B cell (primary cell): Measurements from ENCODE around the gene SNX19. TPM values are rescaled to one million over a fixed set of nuclear protein-coding genes. Genes with fewer than 3 reads are reported as not detected.

Experiments used
- ATAC-seq: fragments of 200-7000 bp; cut with Tn5 transposase; one replicate; pipeline ENCODE4 v1.10.0; 2021; ENCODE audit warnings: low read depth, mild to moderate bottlenecking, moderate number of reproducible peaks, moderate library complexity
- CTCF ChIA-PET: fragments of 350-600 bp; sonication (Branson Sonifier 250); formaldehyde crosslinking; loops from one replicate; lab custom pipeline; 2021; ENCODE audit warnings: antibody characterized with exemption, inconsistent platforms; lab: Charles Lee
- POLR2A ChIA-PET: fragments of 350-600 bp; sonication (Branson Sonifier 250); formaldehyde crosslinking; loops from one replicate; lab custom pipeline; 2021; ENCODE audit warnings: antibody characterized with exemption; lab: Charles Lee
- DNase-seq: peaks from one replicate; pipeline ENCODE4 v3.0.0; 2013
- H2AFZ ChIP-seq: 2 replicates; pipeline ENCODE4 v1.6.1; 2012; ENCODE audit warnings: mild to moderate bottlenecking, low read depth, low read length; ENCODE audit not compliant: insufficient read depth, poor library complexity, severe bottlenecking
- H3K27ac ChIP-seq, 2 donors: 1 replicate in 1 of 2; 2 replicates in 1 of 2; pipeline ENCODE4 v1.5.1; 2012 to 2013; ENCODE audit warnings: low read length in 2 of 2, mild to moderate bottlenecking in 2 of 2, moderate library complexity in 1 of 2
- H3K27me3 ChIP-seq, 4 experiments: fragments of 200-600 bp in 1 of 4; sonication (generic) in 1 of 4; replicated peaks in 1 of 4; 1 replicate in 2 of 4; 2 replicates in 2 of 4; pipeline versions ENCODE4 v1.6.1 to v1.7.0; 2013 to 2016; ENCODE audit warnings: low read length in 3 of 4, mild to moderate bottlenecking in 2 of 4, mixed read lengths in 1 of 4, moderate library complexity in 1 of 4; ENCODE audit not compliant: insufficient read depth in 4 of 4, control insufficient read depth in 3 of 4; ENCODE audit errors: control extremely low read depth in 1 of 4
- H3K36me3 ChIP-seq, 2 experiments: replicated peaks in 1 of 2; 1 replicate in 1 of 2; 2 replicates in 1 of 2; pipeline versions ENCODE4 v1.6.1 to v1.7.1; 2013; ENCODE audit warnings: low read length in 1 of 2; ENCODE audit not compliant: insufficient read depth in 2 of 2, control insufficient read depth in 1 of 2; ENCODE audit errors: control extremely low read depth in 1 of 2, extremely low read depth in 1 of 2
- H3K4me1 ChIP-seq, 2 donors: fragments of 200-600 bp in 1 of 2; sonication (generic) in 1 of 2; 1 replicate in 1 of 2; 2 replicates in 1 of 2; pipeline versions ENCODE4 v1.5.1 to v1.6.1; 2013 to 2017; ENCODE audit warnings: low read length in 2 of 2; ENCODE audit not compliant: control insufficient read depth in 2 of 2, insufficient read depth in 2 of 2
- H3K4me2 ChIP-seq: replicated peaks from 2 replicates; pipeline ENCODE3; 2012; ENCODE audit warnings: mild to moderate bottlenecking, low read depth, low read length; ENCODE audit not compliant: poor library complexity, severe bottlenecking
- H3K4me3 ChIP-seq, 5 experiments: fragments of 200-600 bp in 1 of 5; sonication (generic) in 1 of 5; 1 replicate in 3 of 5; 2 replicates in 2 of 5; pipeline versions ENCODE4 v1.5.1 to v1.7.0; 2011 to 2016; ENCODE audit warnings: low read length in 4 of 5, mild to moderate bottlenecking in 4 of 5, low read depth in 2 of 5, control low read depth in 1 of 5, moderate library complexity in 1 of 5; ENCODE audit not compliant: insufficient read depth in 1 of 5; ENCODE audit errors: control extremely low read depth in 1 of 5, extremely low read depth in 1 of 5
- H3K79me2 ChIP-seq: fragments of 200-600 bp; sonication (generic); one replicate; pipeline ENCODE4 v1.6.0; 2016; ENCODE audit warnings: low read length; ENCODE audit not compliant: control insufficient read depth, insufficient read depth
- H3K9ac ChIP-seq: fragments of 200-600 bp; sonication (generic); 2 replicates; pipeline ENCODE4 v1.6.1; 2017; ENCODE audit warnings: mild to moderate bottlenecking, low read length, moderate library complexity
- H3K9me3 ChIP-seq, 3 donors: one replicate each; pipeline versions ENCODE4 v1.6.1 to v1.7.1; 2013; ENCODE audit warnings: low read length in 2 of 3; ENCODE audit not compliant: control insufficient read depth in 2 of 3, insufficient read depth in 1 of 3; ENCODE audit errors: control extremely low read depth in 1 of 3
- H4K20me1 ChIP-seq: 2 replicates; pipeline ENCODE4 v1.6.0; 2012; ENCODE audit warnings: mild to moderate bottlenecking, low read length; ENCODE audit not compliant: insufficient read depth, control insufficient read depth, poor library complexity, severe bottlenecking
- H3K27ac Mint-ChIP-seq: one replicate; pipeline ENCODE4 v1.8.0; 2021; ENCODE audit warnings: mixed read lengths
- H3K27me3 Mint-ChIP-seq: one replicate; pipeline ENCODE4 v1.8.0; 2021; ENCODE audit warnings: mixed read lengths
- H3K4me1 Mint-ChIP-seq: one replicate; pipeline ENCODE4 v1.8.0; 2021; ENCODE audit warnings: mixed read lengths
- H3K4me3 Mint-ChIP-seq: one replicate; pipeline ENCODE4 v1.8.0; 2021; ENCODE audit warnings: mixed read lengths
- H3K9me3 Mint-ChIP-seq: one replicate; pipeline ENCODE4 v1.8.0; 2022; ENCODE audit warnings: mixed read lengths; ENCODE audit not compliant: insufficient read depth
- EZH2 ChIP-seq: IDR thresholded peaks from 2 replicates; pipeline ENCODE4 v1.6.1; 2012; ENCODE audit warnings: borderline replicate concordance, low read depth, mild to moderate bottlenecking, moderate library complexity, low read length; ENCODE audit not compliant: insufficient read depth, poor library complexity, severe bottlenecking
- WGBS: methylation state at CpG from one replicate; pipeline ENCODE4 v1.1.5; 2013; ENCODE audit warnings: missing lambda C conversion rate; ENCODE audit not compliant: insufficient coverage; 5-methylcytosine and 5-hydroxymethylcytosine counted together
- intact Hi-C: fragments of 100-400 bp; cut with micrococcal nuclease; formaldehyde crosslinking; loops from one replicate; pipeline ENCODE4 v1.10.0; 2022
- polyA plus RNA-seq: library from polyadenylated mRNA; depleted of rRNA; stranded (reverse); fragments of >200 nt; gene quantifications from 2 replicates; pipeline ENCODE4 v1.2.3, GENCODE V29; 2012
- total RNA-seq, 2 donors: library from RNA; stranded (reverse); fragments of 120-200 nt in 1 of 2; gene quantifications; 1 replicate in 1 of 2; 2 replicates in 1 of 2; pipeline versions ENCODE4 v1.2.3 to v1.2.4, GENCODE V29; 2013 to 2022
- TF ChIP-seq, protein P1 (sequence below): fragments of 200-600 bp; IDR thresholded peaks from one replicate; pipeline ENCODE4 v1.8.0; 2022; ENCODE audit warnings: antibody characterized with exemption, mild to moderate bottlenecking

The SNX19 gene
- total and polyA plus RNA-seq, 2 donors (not counting 1 experiment from before 2014, with no cell fraction given), result 24.2 to 74.0 TPM

DNA sequence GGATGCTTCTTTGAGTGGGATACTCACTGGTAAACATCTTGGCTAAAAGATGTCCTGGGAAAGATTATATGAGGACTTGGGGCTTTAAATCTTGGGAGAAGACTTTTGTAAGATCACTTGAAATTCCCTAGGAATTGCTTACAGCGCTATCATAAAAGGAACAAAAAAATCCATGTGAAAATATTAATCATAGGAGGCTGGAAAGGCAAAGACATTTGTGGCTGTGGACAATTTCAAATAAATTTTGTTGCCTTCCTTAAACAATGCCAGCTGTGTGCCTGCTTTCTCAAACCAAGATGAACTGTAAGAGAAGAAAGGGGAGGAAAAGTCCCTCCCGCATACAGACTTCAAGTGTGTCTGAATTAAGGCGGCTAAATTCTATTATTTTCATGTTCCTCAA is 75.6 kb downstream of the SNX19 start:
- no peaks in the 10 kb centered on the region for H3K36me3 ChIP-seq
- ATAC-seq (no peak), DNase-seq (no peak)
- H3K9me3 ChIP-seq, result peaks cover 0 to 9% (median 4%) of the 10 kb centered on the region in 3 donors
- Mint-ChIP-seq H3K4me1 (no peaks in the 10 kb centered on the region), H3K9me3 (peaks cover 9% of the 10 kb centered on the region), H3K27me3 (peaks cover 47% of the 10 kb centered on the region), H3K4me3 (no peak overlapping the region), H3K27ac (no peak overlapping the region)
- no peak overlapping the region for H3K27ac ChIP-seq
- H3K9ac ChIP-seq, result no peak overlapping the region
- H3K79me2 ChIP-seq, result no peaks in the 10 kb centered on the region
- H4K20me1 ChIP-seq, result no peaks in the 10 kb centered on the region
- intact Hi-C loops, result no loop called here
- peaks cover 0 to 27% (median 10%) of the 10 kb centered on the region in 4 experiments for H3K27me3 ChIP-seq
- CTCF ChIA-PET, result interaction anchor here (1.5 to 1.8 kb wide), 2 partner anchors 11 to 22 kb away, joined by 3 to 5 read pairs; no protein-coding TSS in a partner anchor
- no peaks in the 10 kb centered on the region for H3K4me1 ChIP-seq
- H2AFZ ChIP-seq, result no peak overlapping the region
- no peak overlapping the region for H3K4me2 ChIP-seq
- H3K4me3 ChIP-seq, result no peak overlapping the region
- TF ChIP-seq, protein P1, sequence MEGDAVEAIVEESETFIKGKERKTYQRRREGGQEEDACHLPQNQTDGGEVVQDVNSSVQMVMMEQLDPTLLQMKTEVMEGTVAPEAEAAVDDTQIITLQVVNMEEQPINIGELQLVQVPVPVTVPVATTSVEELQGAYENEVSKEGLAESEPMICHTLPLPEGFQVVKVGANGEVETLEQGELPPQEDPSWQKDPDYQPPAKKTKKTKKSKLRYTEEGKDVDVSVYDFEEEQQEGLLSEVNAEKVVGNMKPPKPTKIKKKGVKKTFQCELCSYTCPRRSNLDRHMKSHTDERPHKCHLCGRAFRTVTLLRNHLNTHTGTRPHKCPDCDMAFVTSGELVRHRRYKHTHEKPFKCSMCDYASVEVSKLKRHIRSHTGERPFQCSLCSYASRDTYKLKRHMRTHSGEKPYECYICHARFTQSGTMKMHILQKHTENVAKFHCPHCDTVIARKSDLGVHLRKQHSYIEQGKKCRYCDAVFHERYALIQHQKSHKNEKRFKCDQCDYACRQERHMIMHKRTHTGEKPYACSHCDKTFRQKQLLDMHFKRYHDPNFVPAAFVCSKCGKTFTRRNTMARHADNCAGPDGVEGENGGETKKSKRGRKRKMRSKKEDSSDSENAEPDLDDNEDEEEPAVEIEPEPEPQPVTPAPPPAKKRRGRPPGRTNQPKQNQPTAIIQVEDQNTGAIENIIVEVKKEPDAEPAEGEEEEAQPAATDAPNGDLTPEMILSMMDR, result no peak
- TF ChIP-seq EZH2, result no peak
- POLR2A ChIA-PET, result no interaction called here
- no CpG with 5 or more reads among the region's 3 CpGs for WGBS

DNA sequence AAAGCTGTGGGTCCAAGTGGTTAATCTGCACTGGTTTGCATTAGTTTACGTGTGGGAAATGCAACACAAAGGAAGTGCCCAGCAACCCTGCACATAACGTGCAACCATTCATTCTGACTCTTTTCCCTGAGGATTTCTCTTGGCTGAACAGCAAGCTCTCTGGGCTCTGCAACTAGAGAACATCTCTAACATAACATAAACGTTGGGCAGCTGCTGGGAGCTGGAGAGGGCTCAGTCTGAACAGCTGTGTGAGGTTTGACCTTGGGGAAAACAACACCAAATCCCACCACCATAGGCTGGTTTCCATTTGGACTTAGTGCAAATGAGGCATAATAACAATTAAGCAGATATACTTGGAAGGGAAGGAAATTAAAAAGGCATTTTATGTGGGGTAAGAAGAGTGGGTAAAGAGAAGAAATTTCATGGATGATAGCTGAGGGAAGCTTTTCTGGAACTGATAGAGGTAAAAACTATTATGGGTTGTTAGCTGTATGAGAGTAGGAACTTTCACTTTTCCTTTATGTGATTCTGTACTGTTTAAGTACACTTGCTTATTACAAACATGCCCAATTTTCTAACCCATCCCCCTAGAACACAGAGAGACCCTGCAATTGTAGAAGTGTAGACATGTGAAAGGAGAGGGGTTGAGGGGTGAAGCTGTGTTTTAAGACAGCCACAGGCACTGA is 76.2 kb downstream of the SNX19 start:
- Histone ChIP-seq H3K9ac (no peak overlapping the region), H4K20me1 (no peaks in the 10 kb centered on the region), H3K27me3 (peaks cover 0 to 29% (median 10%) of the 10 kb centered on the region in 4 experiments), H3K9me3 (peaks cover 0 to 9% (median 4%) of the 10 kb centered on the region in 3 donors), H2AFZ (no peak overlapping the region), H3K36me3 (no peaks in the 10 kb centered on the region), H3K4me3 (no peak overlapping the region), H3K4me1 (no peaks in the 10 kb centered on the region), H3K79me2 (no peaks in the 10 kb centered on the region), H3K27ac (no peak overlapping the region), H3K4me2 (no peak overlapping the region)
- 66% methylated on average over 2 of the region's 3 CpGs for WGBS
- ATAC-seq (no peak), DNase-seq (no peak)
- POLR2A ChIA-PET, result no interaction called here
- TF ChIP-seq, protein P1, result no peak
- TF ChIP-seq EZH2, result no peak
- H3K27ac Mint-ChIP-seq, result no peak overlapping the region
- no peak overlapping the region for H3K4me3 Mint-ChIP-seq
- peaks cover 9% of the 10 kb centered on the region for H3K9me3 Mint-ChIP-seq
- intact Hi-C loops, result no loop called here
- no peaks in the 10 kb centered on the region for H3K4me1 Mint-ChIP-seq
- peaks cover 44% of the 10 kb centered on the region for H3K27me3 Mint-ChIP-seq
- CTCF ChIA-PET, result interaction anchor here (1.0 to 1.8 kb wide), 3 partner anchors 11 to 82 kb away, joined by 3 to 5 read pairs (median 3); no protein-coding TSS in a partner anchor
